Measurements from ENCODE around the gene HOXB2. TPM values are rescaled to one million over a fixed set of nuclear protein-coding genes. Genes with fewer than 3 reads are reported as not detected.

Gene HOXB2
- total RNA-seq, 1 experiment from 2014 or later = not detected

DNA sequence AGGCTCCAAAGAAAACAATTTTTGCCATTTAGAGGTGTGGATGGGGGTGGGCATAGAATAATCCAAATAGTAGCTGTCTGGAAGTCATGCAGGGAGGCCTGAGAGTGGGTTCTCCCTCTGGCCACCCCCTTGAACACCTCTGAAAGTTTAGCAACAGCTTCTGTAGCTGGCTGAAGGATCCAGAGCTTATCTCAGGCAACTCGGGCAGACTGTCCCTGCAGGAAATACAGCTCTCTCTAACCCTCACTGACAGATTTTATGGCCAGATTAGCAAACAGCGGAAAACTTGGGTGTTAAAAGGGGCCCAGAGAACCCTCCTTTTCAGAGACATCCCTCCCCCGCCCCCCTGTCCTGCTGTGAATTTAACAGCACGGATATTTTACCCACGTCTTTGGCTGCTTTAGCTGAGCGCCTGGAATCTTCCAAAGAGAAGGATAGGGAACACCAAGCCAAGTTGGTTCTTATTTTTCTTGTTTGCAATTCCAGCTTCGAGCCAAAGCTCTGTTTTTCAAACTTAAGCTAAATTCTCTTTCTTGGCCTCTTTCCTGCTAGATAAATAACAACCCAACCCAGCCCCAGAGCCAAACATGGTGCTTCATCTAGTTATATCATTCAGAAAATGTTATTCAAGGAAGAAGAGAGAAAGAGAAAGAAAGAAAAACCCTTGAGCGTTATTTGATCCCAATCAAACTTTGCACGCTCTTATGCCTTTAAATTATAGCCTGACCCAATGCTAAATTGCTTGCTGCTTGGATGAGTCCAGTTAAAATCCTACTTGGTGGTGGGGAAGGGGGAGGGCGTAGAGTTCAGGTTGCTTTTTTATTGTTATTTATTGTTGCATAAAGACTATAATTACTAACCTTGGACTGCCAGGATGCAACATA lies 2.3 kb upstream of the HOXB2 start:
- no peak overlapping the region for H3K27ac Mint-ChIP-seq

More for the DNA sequence above, 2.3 kb upstream of the HOXB2 start:
- Histone ChIP-seq H2BK20ac (ENCODE audit: low read depth, low read length, poor library complexity, severe bottlenecking) (no peak overlapping the region), H3K79me2 (ENCODE audit: insufficient read depth, low read length) (no peaks in the 10 kb centered on the region), H2AK5ac (ENCODE audit: insufficient read length, low read length) (no peak overlapping the region), H3K23ac (ENCODE audit: insufficient read length, low read depth, low read length) (no peak overlapping the region), H3T11ph (ENCODE audit: low read length) (no peak overlapping the region), H2BK15ac (ENCODE audit: low read depth, low read length) (no peak overlapping the region), H2BK120ac (ENCODE audit: low read depth, low read length, poor library complexity, severe bottlenecking) (no peak overlapping the region), H3K56ac (ENCODE audit: insufficient read length, low read depth, low read length) (no peak overlapping the region), H4K8ac (replicated peaks; ENCODE audit: insufficient read length, low read depth, low read length) (no peak overlapping the region), H3K4me2 (ENCODE audit: insufficient read depth, insufficient read length, low read length) (no peak overlapping the region), H2AFZ (ENCODE audit: low read length) (no peak overlapping the region), H3K27ac (ENCODE audit: insufficient read length, low read depth, low read length) (no peak overlapping the region), H4K5ac (ENCODE audit: insufficient read length, low read depth, low read length) (no peak overlapping the region), H3K4ac (ENCODE audit: low read depth, low read length) (no peak overlapping the region), H4K91ac (ENCODE audit: insufficient read length, low read depth, low read length) (no peak overlapping the region), H3K4me1 (ENCODE audit: insufficient read depth, low read length) (peaks cover 3% of the 10 kb centered on the region; the same call in 1 of the 2 replicates), H3K79me1 (ENCODE audit: insufficient read depth, low read depth, low read length, poor library complexity, severe bottlenecking) (no peaks in the 10 kb centered on the region), H4K20me1 (ENCODE audit: control insufficient read depth, insufficient read depth, insufficient read length) (peaks cover 2% of the 10 kb centered on the region), H3K27me3 (ENCODE audit: insufficient read depth, low read length) (peaks cover 92% of the 10 kb centered on the region), H3K23me2 (ENCODE audit: insufficient read length, low read depth, low read length, poor library complexity, severe bottlenecking) (peaks cover 2% of the 10 kb centered on the region), H3K14ac (ENCODE audit: insufficient read depth, low read length) (no peak overlapping the region), H2BK5ac (ENCODE audit: insufficient read length, low read length) (no peak overlapping the region), H2BK12ac (ENCODE audit: insufficient read length, low read depth, low read length) (no peak overlapping the region), H3K9me3 (ENCODE audit: control insufficient read depth, low read depth, low read length) (no peaks in the 10 kb centered on the region), H3K9ac (ENCODE audit: extremely low read depth, insufficient read length, low read length) (no peak overlapping the region), H3K18ac (ENCODE audit: insufficient read length, low read depth, low read length) (no peak overlapping the region)
- TF ChIP-seq, protein P1, sequence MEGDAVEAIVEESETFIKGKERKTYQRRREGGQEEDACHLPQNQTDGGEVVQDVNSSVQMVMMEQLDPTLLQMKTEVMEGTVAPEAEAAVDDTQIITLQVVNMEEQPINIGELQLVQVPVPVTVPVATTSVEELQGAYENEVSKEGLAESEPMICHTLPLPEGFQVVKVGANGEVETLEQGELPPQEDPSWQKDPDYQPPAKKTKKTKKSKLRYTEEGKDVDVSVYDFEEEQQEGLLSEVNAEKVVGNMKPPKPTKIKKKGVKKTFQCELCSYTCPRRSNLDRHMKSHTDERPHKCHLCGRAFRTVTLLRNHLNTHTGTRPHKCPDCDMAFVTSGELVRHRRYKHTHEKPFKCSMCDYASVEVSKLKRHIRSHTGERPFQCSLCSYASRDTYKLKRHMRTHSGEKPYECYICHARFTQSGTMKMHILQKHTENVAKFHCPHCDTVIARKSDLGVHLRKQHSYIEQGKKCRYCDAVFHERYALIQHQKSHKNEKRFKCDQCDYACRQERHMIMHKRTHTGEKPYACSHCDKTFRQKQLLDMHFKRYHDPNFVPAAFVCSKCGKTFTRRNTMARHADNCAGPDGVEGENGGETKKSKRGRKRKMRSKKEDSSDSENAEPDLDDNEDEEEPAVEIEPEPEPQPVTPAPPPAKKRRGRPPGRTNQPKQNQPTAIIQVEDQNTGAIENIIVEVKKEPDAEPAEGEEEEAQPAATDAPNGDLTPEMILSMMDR (conservative IDR thresholded peaks at IDR 0.05) = no peak
- no CpG with 5 or more reads among the region's 10 CpGs for WGBS (ENCODE audit: extremely low coverage, insufficient read length, low lambda C conversion rate)
- Mint-ChIP-seq H3K27me3 (ENCODE audit: low read depth) (peaks cover 99% of the 10 kb centered on the region), H3K4me1 (peaks cover 40 to 69% of the 10 kb centered on the region in 2 experiments), H3K4me3 (peak overlapping the region in 1 of 2 experiments; percentile 31; a peak in 1 of 5 replicates), H3K36me3 (ENCODE audit: insufficient read depth in 1 of 3, low read depth in 3 of 3) (no peaks in the 10 kb centered on the region; a peak in 1 of 7 replicates), H3K9me3 (peaks cover 3 to 20% of the 10 kb centered on the region in 2 experiments; a peak in 4 of 5 replicates)
- DNase-seq = no peak
